ENCODE data around the gene SVIL. TPM values are rescaled to one million over a fixed set of nuclear protein-coding genes. Genes with fewer than 3 reads are reported as not detected.

The SVIL gene
- total and polyA plus RNA-seq, 2 of the 13 experiments (the other 11 are each of a cell fraction or from before 2014, with no cell fraction given), result 3.9 to 12.1 TPM

- TF ChIP-seq ZNF235 (CRISPR knock-in tag; IDR thresholded peaks at IDR 0.05; ENCODE audit: borderline replicate concordance) (no peak), NR2F1 (CRISPR knock-in tag; IDR thresholded peaks at IDR 0.05) (0 out of 4 replicates have a peak, but pooled peaks of 1 of the 2 experiments have one; percentile 7), PRDM15 (CRISPR knock-in tag; IDR thresholded peaks at IDR 0.05) (no peak), FOSL2 (CRISPR knock-in tag; IDR thresholded peaks at IDR 0.05) (peak; percentile 56), ZNF326 (CRISPR knock-in tag; IDR thresholded peaks at IDR 0.05; ENCODE audit: borderline replicate concordance) (no peak), ZNF660 (CRISPR knock-in tag; IDR thresholded peaks at IDR 0.05; ENCODE audit: borderline replicate concordance, low read depth) (no peak), CENPBD1 (CRISPR knock-in tag; IDR thresholded peaks at IDR 0.05; ENCODE audit: borderline replicate concordance, low read depth) (no peak), KLF6 (CRISPR knock-in tag; IDR thresholded peaks at IDR 0.05) (0 out of 2 replicates have a peak, but pooled peaks have one; percentile 10), HOXA7 (CRISPR knock-in tag; IDR thresholded peaks at IDR 0.05) (no peak), AHDC1 (CRISPR knock-in tag; IDR thresholded peaks at IDR 0.05; ENCODE audit: borderline replicate concordance) (peak; percentile 70; the same call in 1 of the 2 replicates), ZEB1 (IDR thresholded peaks at IDR 0.05; ENCODE audit: insufficient replicate concordance, low read depth) (no peak), ZNF781 (CRISPR knock-in tag; IDR thresholded peaks at IDR 0.05; ENCODE audit: borderline replicate concordance, not compliant biosample characterization) (no peak), ZBTB10 (CRISPR knock-in tag; IDR thresholded peaks at IDR 0.05; ENCODE audit: borderline replicate concordance) (no peak), BCL6 (CRISPR knock-in tag; IDR thresholded peaks at IDR 0.05) (peak; percentile 46; the same call in 1 of the 2 replicates), MXD3 (CRISPR knock-in tag; IDR thresholded peaks at IDR 0.05) (no peak), ZNF10 (CRISPR knock-in tag; IDR thresholded peaks at IDR 0.05; ENCODE audit: borderline replicate concordance, low read depth) (no peak)
These were observed 15.5 kb downstream of the SVIL start (continued) for GRCh38 chr10:29619241-29619669.
